ENCODE measurements around the gene RMND5B. TPM values are rescaled to one million over a fixed set of nuclear protein-coding genes. Genes with fewer than 3 reads are reported as not detected.

The RMND5B gene
- total RNA-seq, 1 experiment from 2014 or later = 37.0 TPM

- TF ChIP-seq, protein P1, sequence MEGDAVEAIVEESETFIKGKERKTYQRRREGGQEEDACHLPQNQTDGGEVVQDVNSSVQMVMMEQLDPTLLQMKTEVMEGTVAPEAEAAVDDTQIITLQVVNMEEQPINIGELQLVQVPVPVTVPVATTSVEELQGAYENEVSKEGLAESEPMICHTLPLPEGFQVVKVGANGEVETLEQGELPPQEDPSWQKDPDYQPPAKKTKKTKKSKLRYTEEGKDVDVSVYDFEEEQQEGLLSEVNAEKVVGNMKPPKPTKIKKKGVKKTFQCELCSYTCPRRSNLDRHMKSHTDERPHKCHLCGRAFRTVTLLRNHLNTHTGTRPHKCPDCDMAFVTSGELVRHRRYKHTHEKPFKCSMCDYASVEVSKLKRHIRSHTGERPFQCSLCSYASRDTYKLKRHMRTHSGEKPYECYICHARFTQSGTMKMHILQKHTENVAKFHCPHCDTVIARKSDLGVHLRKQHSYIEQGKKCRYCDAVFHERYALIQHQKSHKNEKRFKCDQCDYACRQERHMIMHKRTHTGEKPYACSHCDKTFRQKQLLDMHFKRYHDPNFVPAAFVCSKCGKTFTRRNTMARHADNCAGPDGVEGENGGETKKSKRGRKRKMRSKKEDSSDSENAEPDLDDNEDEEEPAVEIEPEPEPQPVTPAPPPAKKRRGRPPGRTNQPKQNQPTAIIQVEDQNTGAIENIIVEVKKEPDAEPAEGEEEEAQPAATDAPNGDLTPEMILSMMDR (conservative IDR thresholded peaks at IDR 0.05; ENCODE audit: low read depth, low read length) = peak; percentile 53
- no peak for TF ChIP-seq EZH2 (IDR thresholded peaks at IDR 0.05; ENCODE audit: borderline replicate concordance, low read depth, low read length, poor library complexity, severe bottlenecking)
- ChIA-PET CTCF (no interaction called here), POLR2A (ENCODE audit: low non-redundant PET) (no interaction called here)
- no TSS peak for BruUV-seq (replicated peaks)
- no peaks in the 10 kb centered on the region for H3K9me3 ChIP-seq (ENCODE audit: low read depth, low read length, poor library complexity, severe bottlenecking)
- no peaks in the 10 kb centered on the region for H3K36me3 ChIP-seq (ENCODE audit: insufficient read depth, low read length, poor library complexity, severe bottlenecking)
- peak; percentile 56 for DNase-seq (ENCODE audit: low spot score)
- peaks cover 10% of the 10 kb centered on the region for H3K4me1 ChIP-seq (ENCODE audit: insufficient read depth, low read length, poor library complexity, severe bottlenecking)
- no peak overlapping the region for H3K4me3 ChIP-seq (ENCODE audit: low read depth, low read length, poor library complexity, severe bottlenecking)
- intact Hi-C loops (cut with micrococcal nuclease; ENCODE audit: unreplicated experiment) = no loop called here
- H3K27ac ChIP-seq (ENCODE audit: low read depth, low read length, poor library complexity, severe bottlenecking) = no peak overlapping the region
- H3K27me3 ChIP-seq (replicated peaks; ENCODE audit: insufficient read depth, low read depth, low read length, poor library complexity) = no peaks in the 10 kb centered on the region
These were observed 10.0 kb upstream of the RMND5B start for GRCh38 chr5:178120607-178121357.

DNA sequence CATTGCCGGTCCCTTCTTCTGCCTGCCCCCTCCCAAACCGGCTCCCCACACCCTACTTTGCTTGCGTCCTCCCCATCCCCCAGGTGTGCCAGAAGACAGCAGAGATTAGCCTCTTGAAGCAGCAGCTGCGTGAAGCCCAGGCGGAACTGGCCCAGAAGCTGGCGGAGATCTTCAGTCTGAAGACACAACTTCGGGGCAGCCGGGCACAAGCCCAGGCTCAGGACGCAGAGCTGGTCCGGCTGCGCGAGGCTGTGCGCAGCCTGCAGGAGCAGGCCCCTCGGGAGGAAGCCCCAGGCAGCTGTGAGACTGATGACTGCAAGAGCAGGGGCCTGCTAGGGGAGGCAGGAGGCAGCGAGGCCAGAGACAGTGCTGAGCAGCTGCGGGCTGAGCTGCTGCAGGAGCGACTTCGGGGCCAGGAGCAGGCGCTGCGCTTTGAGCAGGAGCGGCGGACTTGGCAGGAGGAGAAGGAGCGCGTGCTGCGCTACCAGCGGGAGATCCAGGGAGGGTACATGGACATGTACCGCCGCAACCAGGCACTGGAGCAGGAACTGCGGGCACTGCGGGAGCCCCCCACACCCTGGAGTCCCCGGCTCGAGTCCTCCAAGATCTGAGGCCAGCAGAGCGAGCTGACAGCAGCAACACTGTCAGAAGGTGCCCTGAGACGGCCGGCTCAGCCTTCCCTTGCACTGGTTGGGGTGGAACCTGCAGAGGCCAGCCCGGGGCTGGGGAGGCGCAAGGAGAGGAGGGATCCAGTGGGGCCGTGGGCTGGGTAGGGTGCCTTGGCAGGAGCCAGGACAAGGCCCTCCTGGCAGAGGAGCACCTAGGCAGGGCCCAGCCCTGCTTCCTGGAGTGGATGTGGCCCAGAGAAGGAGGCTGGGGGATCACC, 9.2 kb upstream of the RMND5B start:
- no peak for TF ChIP-seq EZH2 (IDR thresholded peaks at IDR 0.05; ENCODE audit: borderline replicate concordance, low read depth, low read length, poor library complexity, severe bottlenecking)
- TF ChIP-seq, protein P1 (conservative IDR thresholded peaks at IDR 0.05; ENCODE audit: low read depth, low read length) = no peak
- intact Hi-C loops (cut with micrococcal nuclease; ENCODE audit: unreplicated experiment) = no loop called here
- DNase-seq (ENCODE audit: low spot score) = no peak
- POLR2A ChIA-PET (ENCODE audit: low non-redundant PET) = no interaction called here
- H3K36me3 ChIP-seq (ENCODE audit: insufficient read depth, low read length, poor library complexity, severe bottlenecking) = no peaks in the 10 kb centered on the region
- H3K4me3 ChIP-seq (ENCODE audit: low read depth, low read length, poor library complexity, severe bottlenecking) = no peak overlapping the region
- no peaks in the 10 kb centered on the region for H3K27me3 ChIP-seq (replicated peaks; ENCODE audit: insufficient read depth, low read depth, low read length, poor library complexity)
- no peak overlapping the region for H3K27ac ChIP-seq (ENCODE audit: low read depth, low read length, poor library complexity, severe bottlenecking)
- peaks cover 2% of the 10 kb centered on the region for H3K4me1 ChIP-seq (ENCODE audit: insufficient read depth, low read length, poor library complexity, severe bottlenecking)
- H3K9me3 ChIP-seq (ENCODE audit: low read depth, low read length, poor library complexity, severe bottlenecking) = no peaks in the 10 kb centered on the region
- no TSS peak for BruUV-seq (replicated peaks)
- CTCF ChIA-PET = interaction anchor here (0.5 kb wide), 1 partner anchor 1255 kb away, joined by 5 read pairs; no protein-coding TSS in a partner anchor

DNA sequence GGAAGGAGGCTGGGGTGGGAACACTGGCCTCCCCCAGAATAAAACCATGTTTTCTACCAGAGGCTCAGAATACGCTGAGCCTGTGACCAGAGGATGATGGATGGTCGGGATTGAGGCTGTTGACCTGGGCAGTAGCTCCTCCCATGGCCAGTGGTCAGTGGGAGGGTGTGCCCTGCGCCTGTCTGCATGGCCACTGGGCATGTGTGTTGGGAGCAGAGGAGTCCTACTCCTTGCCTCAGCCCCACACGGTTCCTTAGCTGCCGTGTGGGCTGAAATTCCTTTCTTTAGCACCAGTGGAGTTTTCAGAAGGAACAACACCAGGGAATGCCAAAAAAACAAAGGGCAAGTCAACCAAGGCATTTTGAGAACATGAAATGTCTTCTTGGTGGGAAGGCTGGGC, 8.5 kb upstream of the RMND5B start:
- CTCF ChIA-PET = no interaction called here
- no peaks in the 10 kb centered on the region for H3K36me3 ChIP-seq (ENCODE audit: insufficient read depth, low read length, poor library complexity, severe bottlenecking)
- POLR2A ChIA-PET (ENCODE audit: low non-redundant PET) = no interaction called here
- no peak overlapping the region for H3K4me3 ChIP-seq (ENCODE audit: low read depth, low read length, poor library complexity, severe bottlenecking)
- intact Hi-C loops (cut with micrococcal nuclease; ENCODE audit: unreplicated experiment) = no loop called here
- no peak for DNase-seq (ENCODE audit: low spot score)
- BruUV-seq (replicated peaks) = no TSS peak
- H3K4me1 ChIP-seq (ENCODE audit: insufficient read depth, low read length, poor library complexity, severe bottlenecking) = no peaks in the 10 kb centered on the region
- H3K27me3 ChIP-seq (replicated peaks; ENCODE audit: insufficient read depth, low read depth, low read length, poor library complexity) = no peaks in the 10 kb centered on the region
- H3K9me3 ChIP-seq (ENCODE audit: low read depth, low read length, poor library complexity, severe bottlenecking) = no peaks in the 10 kb centered on the region
- TF ChIP-seq, protein P1 (conservative IDR thresholded peaks at IDR 0.05; ENCODE audit: low read depth, low read length) = no peak
- no peak for TF ChIP-seq EZH2 (IDR thresholded peaks at IDR 0.05; ENCODE audit: borderline replicate concordance, low read depth, low read length, poor library complexity, severe bottlenecking)
- no peak overlapping the region for H3K27ac ChIP-seq (ENCODE audit: low read depth, low read length, poor library complexity, severe bottlenecking)
